Body of pancreas (tissue), 4 donors: ENCODE results near the gene NOL6. TPM values are rescaled to one million over a fixed set of nuclear protein-coding genes. Genes with fewer than 3 reads are reported as not detected.
"Not testable (repeated sequence)": the region's sequence is repeated elsewhere in the genome, so short reads cannot be mapped to it uniquely, and the experiment has no call there.

Experiments
- ATAC-seq: fragments of 150-250 bp; one replicate; pipeline ENCODE4 v1.9.1; 2016
- DNase-seq, 4 donors: peaks; one replicate each; pipeline ENCODE4 v3.0.0-alpha.2; 2019
- H3K27ac ChIP-seq, 4 donors: fragments of 200-600 bp; sonication (generic); 1 replicate in 3 of 4; 2 replicates in 1 of 4; pipeline versions ENCODE4 v1.5.1 to v1.6.1; 2016 to 2019; ENCODE audit warnings: mild to moderate bottlenecking in 1 of 4, mixed read lengths in 1 of 4, moderate library complexity in 1 of 4
- H3K27me3 ChIP-seq, 2 donors: fragments of 200-600 bp; sonication (generic); one replicate each; pipeline ENCODE4 v1.6.0; 2016; ENCODE audit warnings: mild to moderate bottlenecking in 1 of 2
- H3K36me3 ChIP-seq, 2 donors: fragments of 200-600 bp; sonication (generic); replicated peaks in 1 of 2; 2 replicates each; pipeline ENCODE4 v1.5.1; 2016; ENCODE audit warnings: low read depth in 2 of 2; ENCODE audit not compliant: insufficient read depth in 1 of 2
- H3K4me1 ChIP-seq: fragments of 200-600 bp; sonication (generic); one replicate; pipeline ENCODE4 v1.6.0; 2016
- H3K4me3 ChIP-seq, 2 donors: fragments of 200-600 bp; sonication (generic); 1 replicate in 1 of 2; 2 replicates in 1 of 2; pipeline ENCODE4 v1.5.1; 2016 to 2019
- H3K9me3 ChIP-seq, 3 donors: fragments of 200-600 bp; sonication (generic); 1 replicate in 2 of 3; 2 replicates in 1 of 3; pipeline ENCODE4 v1.5.1; 2016
- CTCF ChIP-seq, 7 experiments: fragments of 450-650 bp in 4 of 7; fragments of 200-600 bp in 3 of 7; sonication (generic) in 3 of 7; IDR thresholded peaks; one replicate each; pipeline ENCODE4 v1.5.1; 2016 to 2019; ENCODE audit warnings: antibody characterized with exemption in 7 of 7
- POLR2A ChIP-seq, 3 donors: fragments of 450-650 bp; IDR thresholded peaks; one replicate each; pipeline ENCODE4 v1.6.1; 2016; ENCODE audit warnings: antibody characterized with exemption in 3 of 3, mild to moderate bottlenecking in 2 of 3
- WGBS, 2 donors: methylation state at CpG; one replicate each; pipeline ENCODE4 v1.1.5; 2017; 5-methylcytosine and 5-hydroxymethylcytosine counted together
- intact Hi-C: fragments of 100-400 bp; cut with DNase I; formaldehyde crosslinking; loops from one replicate; pipeline ENCODE4 v1.15.1; 2023
- total RNA-seq, 2 donors: library from RNA; depleted of rRNA; stranded (reverse); fragments of >200 nt; gene quantifications; one replicate each; pipeline ENCODE4 v1.1.0, GENCODE V29; 2016

The NOL6 gene
- total RNA-seq, 2 donors from 2014 or later = 14.8 to 23.1 TPM

- 43 to 54% methylated on average over 4 of the region's 4 CpGs for WGBS, 2 donors
- Histone ChIP-seq H3K4me3 (no peak overlapping the region), H3K36me3 (no peaks in the 10 kb centered on the region), H3K4me1 (no peaks in the 10 kb centered on the region), H3K27me3 (no peaks in the 10 kb centered on the region), H3K27ac (no peak overlapping the region), H3K9me3 (no peaks in the 10 kb centered on the region)
- no peak for DNase-seq
- intact Hi-C loops = no loop called here
- ATAC-seq = peak; percentile 35
- TF ChIP-seq POLR2A (IDR thresholded peaks at IDR 0.05) (no peak), CTCF (IDR thresholded peaks at IDR 0.05) (no peak)
These were observed 48.6 kb downstream of the NOL6 start for GRCh38 chr9:33425128-33425533.

GRCh38 chr9:33424492-33424891 is 49.2 kb downstream of the NOL6 start:
- WGBS, 2 donors = 87 to 92% methylated on average over 6 of the region's 6 CpGs
- H3K27ac ChIP-seq, ATAC-seq, H3K27me3 ChIP-seq, H3K9me3 ChIP-seq, H3K36me3 ChIP-seq, DNase-seq, H3K4me3 ChIP-seq, H3K4me1 ChIP-seq, intact Hi-C loops: not testable (repeated sequence)

GRCh38 chr9:33424043-33424442 is 49.7 kb downstream of the NOL6 start:
- H3K27ac ChIP-seq, H3K9me3 ChIP-seq, H3K4me1 ChIP-seq, intact Hi-C loops, H3K27me3 ChIP-seq, H3K36me3 ChIP-seq, DNase-seq, H3K4me3 ChIP-seq, ATAC-seq: not testable (repeated sequence)
- 67% methylated on average over 5 of the region's 7 CpGs; no CpG with 5 or more reads in 1 of the 2 donors for WGBS, 2 donors

- DNase-seq (no peak), ATAC-seq (no peak)
- intact Hi-C loops = no loop called here
- H3K4me3 ChIP-seq = no peak overlapping the region
- H3K27ac ChIP-seq = no peak overlapping the region
- no peaks in the 10 kb centered on the region for H3K27me3 ChIP-seq
- no peaks in the 10 kb centered on the region for H3K9me3 ChIP-seq
- no peaks in the 10 kb centered on the region for H3K36me3 ChIP-seq
- H3K4me1 ChIP-seq = peaks cover 18% of the 10 kb centered on the region
- WGBS, 2 donors = 72 to 74% methylated on average over 10 of the region's 10 CpGs
- TF ChIP-seq POLR2A (IDR thresholded peaks at IDR 0.05) = no peak
These were observed 53.9 kb downstream of the NOL6 start for GRCh38 chr9:33419708-33420303.

- TF ChIP-seq POLR2A (IDR thresholded peaks at IDR 0.05) (no peak), CTCF (IDR thresholded peaks at IDR 0.05) (no peak)
- Histone ChIP-seq H3K27me3 (no peaks in the 10 kb centered on the region), H3K9me3 (no peaks in the 10 kb centered on the region), H3K27ac (no peak overlapping the region), H3K36me3 (no peaks in the 10 kb centered on the region), H3K4me1 (peaks cover 23% of the 10 kb centered on the region), H3K4me3 (no peak overlapping the region)
- intact Hi-C loops = no loop called here
- 89 to 91% methylated on average over 3 to 8 of the region's 8 CpGs for WGBS, 2 donors
- ATAC-seq (no peak), DNase-seq (no peak)
These were observed 55.6 kb downstream of the NOL6 start for GRCh38 chr9:33418090-33418489.

- 70% methylated on average over 5 of the region's 5 CpGs for WGBS, 2 donors
- intact Hi-C loops = no loop called here
These were observed 56.7 kb downstream of the NOL6 start for GRCh38 chr9:33416996-33417395.

More at GRCh38 chr9:33416996-33417395, 56.7 kb downstream of the NOL6 start:
- H3K9me3 ChIP-seq = no peaks in the 10 kb centered on the region
- TF ChIP-seq CTCF (IDR thresholded peaks at IDR 0.05) (no peak), POLR2A (IDR thresholded peaks at IDR 0.05) (no peak)
- peaks cover 23% of the 10 kb centered on the region for H3K4me1 ChIP-seq
- ATAC-seq (no peak), DNase-seq (no peak)
- no peaks in the 10 kb centered on the region for H3K27me3 ChIP-seq
- H3K4me3 ChIP-seq = no peak overlapping the region
- H3K27ac ChIP-seq = no peak overlapping the region
- H3K36me3 ChIP-seq = no peaks in the 10 kb centered on the region
